HG03520 (cell line): ENCODE data around the gene C15orf61.

Source experiments
- ATAC-seq: cut with Tn5 transposase; IDR thresholded peaks from one replicate; pipeline ENCODE4 v1.9.1; 2021; ENCODE audit warnings: mild to moderate bottlenecking, moderate library complexity; ENCODE audit not compliant: unreplicated experiment

The C15orf61 gene

DNA sequence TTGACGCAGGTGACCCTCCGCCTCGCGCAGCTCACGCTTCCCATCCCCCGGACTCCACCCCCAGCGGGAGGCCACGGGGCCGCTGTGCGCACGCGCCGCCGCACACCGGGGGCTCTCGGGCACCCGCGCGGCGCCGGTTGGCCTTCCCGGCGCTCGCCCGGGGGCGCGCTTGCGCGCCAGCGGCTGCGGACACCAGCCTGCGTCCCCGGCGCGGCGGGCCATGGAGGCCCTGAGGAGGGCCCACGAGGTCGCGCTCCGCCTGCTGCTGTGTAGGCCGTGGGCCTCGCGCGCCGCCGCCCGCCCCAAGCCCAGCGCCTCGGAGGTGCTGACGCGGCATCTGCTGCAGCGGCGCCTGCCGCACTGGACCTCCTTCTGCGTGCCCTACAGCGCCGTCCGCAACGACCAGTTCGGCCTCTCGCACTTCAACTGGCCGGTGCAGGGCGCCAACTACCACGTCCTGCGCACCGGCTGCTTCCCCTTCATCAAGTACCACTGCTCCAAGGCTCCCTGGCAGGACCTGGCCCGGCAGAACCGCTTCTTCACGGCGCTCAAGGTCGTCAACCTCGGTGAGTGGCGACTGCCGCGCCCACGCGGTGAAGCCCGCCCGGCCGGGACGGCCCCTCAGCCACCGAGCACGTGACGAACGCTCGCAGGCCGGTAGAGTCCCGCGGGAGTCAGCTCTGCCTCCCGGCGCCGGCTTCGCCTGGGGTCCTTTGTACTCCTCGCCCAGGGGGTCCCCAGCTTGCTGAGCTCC is at the start of gene C15orf61:
Gene C15orf61 (plus strand): TSS at position 103 of the 754 bp plus-strand sequence. CDS start 118 bp downstream, at position 221.
- ATAC-seq, result peak; percentile 64

DNA sequence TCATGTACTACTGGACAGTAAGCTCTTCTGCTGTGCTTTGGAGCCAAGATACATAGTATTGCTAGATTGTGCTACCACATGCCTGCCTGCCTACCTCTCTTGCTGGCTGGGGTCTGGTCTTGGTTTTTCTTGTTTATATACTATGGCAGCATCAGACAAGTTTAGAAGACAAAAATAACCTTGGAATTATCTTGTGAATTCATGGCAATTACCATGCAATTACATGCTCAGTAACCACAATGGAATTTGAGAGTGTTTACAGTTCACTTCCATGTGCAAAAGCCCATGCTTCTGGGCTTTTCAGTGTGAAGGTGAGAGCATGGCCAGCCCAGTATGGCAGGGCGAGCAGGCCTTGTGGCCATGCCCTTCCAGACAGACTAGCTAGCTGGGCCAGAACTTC is 48.0 kb upstream of the C15orf61 start:
- ATAC-seq, result no peak

DNA sequence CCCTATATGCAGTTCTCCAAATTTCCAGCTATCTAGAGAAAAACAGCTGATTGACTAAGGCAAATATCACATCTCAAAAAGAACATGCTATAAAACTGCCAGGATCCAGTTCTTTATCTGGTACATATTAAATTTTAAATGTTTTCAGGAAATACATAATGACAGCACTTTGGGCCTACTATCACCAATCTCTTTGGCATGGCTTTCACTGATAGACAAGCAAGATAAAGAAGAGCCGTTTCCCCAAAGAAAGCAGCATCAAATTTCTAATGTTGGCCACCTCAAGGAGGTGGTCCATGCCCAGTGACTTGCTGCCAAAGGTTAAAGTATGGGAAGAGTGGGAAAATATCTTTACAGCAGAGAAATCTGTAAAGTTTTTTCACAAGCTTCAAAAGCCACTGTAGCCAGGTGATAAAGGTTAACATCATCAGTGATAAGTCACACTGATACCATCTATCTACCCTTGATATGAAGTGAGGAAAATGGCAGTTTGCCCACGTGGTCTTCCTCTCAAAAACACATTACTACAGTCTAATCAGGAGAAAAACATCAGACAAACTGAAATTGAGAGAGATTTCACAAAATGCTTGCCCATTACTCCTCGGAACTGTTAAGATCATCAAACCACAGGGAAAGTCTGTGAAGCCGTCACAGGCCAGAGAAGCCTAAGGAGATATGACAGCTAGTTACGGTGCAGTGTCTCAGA is 46.4 kb upstream of the C15orf61 start:
- no peak for ATAC-seq

DNA sequence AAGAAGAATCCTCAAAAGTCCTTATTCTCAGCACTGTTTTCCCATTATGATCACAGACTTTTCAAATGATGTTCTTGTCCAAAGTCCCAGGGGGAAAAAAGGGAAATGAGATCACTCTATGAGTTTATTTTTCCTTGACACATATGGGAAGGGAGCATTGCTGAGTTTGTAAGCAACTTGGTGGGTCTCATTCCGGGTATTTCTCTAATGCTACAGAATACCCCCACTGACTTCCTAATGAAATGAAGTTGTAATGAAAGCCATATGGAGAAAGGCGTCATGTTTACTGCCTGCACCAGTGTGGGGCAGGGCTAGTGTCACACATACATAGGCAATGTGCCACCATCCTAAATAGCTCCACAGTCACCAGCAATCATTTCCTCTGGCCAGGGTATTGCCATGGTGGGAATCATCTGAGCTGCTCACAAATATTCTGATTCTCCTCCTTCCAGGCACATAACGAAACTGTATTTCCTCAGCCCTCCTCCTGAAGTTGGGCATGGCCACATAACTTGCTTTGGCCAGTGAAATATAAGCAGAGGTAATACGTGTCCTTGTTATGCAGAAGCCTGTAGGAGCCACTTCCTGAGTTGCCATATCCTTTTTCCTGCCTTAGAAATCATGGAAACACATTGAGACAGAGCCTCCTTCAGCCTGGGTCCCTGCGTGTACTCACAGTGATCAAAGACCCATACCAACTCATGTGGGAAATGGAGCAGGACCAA is 41.0 kb upstream of the C15orf61 start:
- no peak for ATAC-seq

DNA sequence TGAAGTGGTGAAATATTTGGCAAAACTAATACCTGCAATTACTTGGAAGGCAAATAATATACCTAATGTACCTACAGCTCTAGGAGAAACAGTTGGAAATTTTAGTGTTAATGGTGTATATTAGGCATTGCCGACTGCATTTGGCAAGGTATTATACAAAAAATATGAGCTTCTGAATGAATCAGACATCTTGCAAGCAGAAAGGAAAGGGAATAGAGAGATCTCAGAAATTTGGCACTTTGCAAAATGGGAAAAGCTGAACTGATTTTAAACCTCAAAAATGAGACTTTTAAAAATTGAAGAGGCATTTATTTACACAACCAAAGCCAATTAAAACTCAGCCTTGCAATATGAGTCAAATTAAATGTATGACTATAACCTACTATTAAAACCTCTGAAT is 40.2 kb upstream of the C15orf61 start:
- no peak for ATAC-seq

DNA sequence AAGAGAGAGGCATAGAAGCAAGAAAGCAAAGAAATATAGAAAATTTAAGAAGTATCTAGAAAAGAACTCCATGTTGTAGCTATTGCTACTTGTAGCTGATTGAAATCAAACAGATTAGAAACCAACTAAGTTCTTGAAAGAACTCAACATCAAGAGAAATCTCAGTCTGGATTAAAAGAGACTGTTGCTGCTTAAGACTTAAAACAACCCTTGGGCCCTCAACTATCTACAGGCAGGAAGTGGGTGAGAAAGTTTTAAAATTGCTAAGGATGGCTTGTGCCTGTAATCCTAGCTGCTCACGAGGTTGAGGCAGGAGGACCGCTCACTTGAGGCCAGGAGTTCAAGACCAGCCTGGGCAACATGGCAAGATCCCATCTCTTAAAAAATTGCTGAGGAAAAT is 39.3 kb upstream of the C15orf61 start:
- ATAC-seq, result no peak

DNA sequence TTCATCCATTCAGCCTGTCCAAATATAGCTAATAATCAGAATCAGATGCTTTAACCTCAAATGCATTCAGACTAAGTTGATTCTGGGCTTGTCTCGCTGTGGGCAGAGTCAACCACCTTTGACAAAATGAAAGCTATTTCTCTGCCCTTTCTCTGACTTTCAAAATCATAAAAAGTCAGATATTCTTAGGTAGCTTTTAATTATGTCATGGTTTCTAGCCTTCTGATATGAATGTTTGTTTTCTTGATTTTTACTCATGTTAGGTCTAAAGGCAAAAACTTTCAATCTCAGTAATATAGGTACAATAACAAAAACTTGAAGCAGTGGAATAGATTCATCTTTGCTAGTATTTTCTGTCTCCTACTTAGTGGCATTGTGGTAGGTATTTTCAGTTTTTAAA is 25.3 kb upstream of the C15orf61 start:
- ATAC-seq, result no peak

DNA sequence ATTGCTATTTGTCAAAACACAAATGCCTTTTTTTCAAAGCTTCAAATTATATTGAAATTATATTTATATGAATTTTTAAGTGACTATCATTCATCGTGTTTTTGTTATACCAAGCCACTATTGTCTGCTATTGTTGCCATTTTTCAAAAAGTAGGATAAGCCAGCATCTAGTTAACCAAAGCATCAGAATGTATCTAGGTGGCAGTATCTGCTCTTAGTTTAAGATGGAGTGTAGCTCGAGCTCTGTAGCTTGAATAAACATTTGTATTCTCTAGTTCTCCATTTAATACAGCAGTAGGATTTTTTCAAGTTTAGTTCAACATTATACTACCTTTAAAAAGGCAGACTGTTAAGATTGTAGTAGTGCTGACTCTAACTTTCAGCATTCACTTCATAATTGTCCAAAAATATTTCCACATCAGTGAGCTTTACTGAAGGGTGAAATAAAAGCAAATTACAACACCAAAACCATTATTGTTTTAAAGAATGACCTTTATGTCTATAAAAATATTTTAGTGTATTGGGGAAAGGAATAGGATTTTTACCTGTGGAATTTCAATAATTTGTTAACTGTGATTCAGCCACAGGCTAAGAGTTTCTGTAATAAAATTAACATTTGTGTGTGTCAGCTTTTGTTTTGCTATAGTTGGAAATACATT is 19.6 kb upstream of the C15orf61 start:
- no peak for ATAC-seq

DNA sequence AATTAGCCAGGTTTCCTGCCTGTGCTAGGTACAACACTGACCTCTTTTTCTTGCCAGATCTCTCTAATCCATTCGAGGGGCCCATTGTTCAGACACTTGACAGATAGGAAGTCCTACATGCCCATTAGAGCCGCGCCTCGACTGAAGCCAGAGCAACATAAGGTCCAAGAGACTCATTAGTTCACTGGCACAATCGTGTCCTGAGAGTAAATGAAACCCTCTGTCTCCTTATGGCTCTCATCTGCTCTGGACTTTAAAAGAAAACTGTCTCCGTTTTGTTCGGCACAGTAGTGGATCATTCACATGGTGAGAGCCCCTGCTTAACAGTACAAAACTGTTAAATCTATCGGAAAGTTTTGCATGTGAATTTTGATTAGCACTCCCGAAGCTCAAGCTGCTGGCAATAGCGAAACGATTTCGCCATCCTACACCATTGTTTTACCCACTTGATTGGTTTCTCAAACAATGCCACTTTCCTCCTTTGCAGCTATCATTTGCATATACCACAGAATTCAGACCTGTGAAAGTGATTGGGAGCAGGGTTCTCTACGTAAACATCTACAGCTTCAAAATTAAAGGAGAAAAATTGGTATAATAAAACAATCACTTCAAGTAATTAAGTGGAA is 19.0 kb upstream of the C15orf61 start:
- ATAC-seq, result no peak

DNA sequence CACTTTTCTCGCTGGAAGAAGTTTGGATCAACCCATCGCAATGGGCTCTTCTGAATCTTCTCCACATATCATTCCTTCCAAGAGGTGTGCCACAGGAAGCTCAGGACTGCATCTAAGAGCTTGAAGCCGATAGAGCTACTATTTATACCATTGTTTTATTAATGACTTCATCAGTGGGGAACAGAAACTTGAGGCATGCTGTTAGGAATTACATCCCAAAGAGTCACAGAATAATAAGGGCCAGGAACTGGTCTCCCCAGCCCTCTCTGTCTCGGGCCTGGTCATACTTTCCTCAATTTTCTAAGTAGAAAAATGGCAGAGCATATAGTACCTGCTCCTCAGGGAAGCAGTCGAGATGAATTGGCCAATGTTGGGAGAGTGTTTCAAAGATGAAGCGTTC is 16.9 kb upstream of the C15orf61 start:
- no peak for ATAC-seq

DNA sequence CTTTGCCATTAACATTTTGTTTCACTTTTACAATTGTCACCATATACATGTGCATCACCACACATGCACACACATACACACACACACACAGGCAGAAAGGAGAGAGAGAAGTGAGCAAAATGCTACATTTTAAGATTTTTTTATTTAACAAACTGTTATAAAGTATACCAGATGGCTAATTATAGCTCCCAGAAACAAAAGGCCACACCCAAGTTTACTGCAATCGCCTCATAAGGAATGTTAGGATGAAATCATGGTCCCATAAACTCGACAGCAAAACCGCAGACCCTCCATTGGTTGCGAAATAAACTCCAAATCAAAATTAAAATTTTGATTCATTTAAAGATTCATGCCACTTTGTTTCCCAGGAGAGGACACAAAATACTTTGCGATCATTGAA is 16.1 kb upstream of the C15orf61 start:
- no peak for ATAC-seq

DNA sequence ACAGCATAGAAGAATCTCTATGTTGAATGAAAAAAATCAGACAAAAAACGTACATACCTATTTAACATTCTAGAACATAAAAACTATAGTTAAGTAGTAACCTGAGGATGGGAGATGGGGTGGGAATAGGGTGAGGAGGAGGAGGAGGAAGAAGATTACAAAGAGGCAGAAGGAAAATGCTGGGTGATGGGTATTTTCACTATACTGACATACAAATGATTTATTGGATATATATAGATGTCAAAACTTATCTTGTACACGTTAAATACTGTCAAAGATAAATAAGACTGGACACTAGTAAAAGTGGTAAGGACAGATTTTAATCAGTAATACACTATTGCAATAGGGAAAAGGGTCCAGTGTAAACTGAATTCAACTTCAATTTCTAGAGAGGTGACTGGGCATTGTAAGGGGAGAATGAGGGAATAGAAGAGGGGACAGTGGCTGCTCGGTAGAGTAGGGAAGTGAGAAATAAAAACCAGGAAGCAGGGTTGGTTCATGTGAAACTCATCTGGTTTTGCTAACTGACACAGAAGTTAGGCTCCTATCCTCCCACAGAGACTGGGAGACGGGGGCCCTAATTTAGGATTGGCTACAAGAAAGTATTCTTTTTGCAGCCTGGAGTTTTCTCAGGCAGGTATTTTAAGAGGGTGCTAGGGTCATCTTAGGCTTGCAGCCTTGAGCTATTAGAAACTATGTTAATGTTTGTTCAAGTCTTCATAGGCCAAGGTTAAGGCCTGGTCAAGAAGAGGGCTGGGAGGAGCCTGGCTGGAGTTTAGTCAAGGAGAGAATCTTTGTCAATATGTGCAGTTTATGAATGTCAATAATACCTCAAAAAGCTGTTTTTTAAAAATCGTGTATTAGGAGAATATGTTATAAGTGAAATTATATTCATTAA is 15.0 kb upstream of the C15orf61 start:
- ATAC-seq, result no peak

DNA sequence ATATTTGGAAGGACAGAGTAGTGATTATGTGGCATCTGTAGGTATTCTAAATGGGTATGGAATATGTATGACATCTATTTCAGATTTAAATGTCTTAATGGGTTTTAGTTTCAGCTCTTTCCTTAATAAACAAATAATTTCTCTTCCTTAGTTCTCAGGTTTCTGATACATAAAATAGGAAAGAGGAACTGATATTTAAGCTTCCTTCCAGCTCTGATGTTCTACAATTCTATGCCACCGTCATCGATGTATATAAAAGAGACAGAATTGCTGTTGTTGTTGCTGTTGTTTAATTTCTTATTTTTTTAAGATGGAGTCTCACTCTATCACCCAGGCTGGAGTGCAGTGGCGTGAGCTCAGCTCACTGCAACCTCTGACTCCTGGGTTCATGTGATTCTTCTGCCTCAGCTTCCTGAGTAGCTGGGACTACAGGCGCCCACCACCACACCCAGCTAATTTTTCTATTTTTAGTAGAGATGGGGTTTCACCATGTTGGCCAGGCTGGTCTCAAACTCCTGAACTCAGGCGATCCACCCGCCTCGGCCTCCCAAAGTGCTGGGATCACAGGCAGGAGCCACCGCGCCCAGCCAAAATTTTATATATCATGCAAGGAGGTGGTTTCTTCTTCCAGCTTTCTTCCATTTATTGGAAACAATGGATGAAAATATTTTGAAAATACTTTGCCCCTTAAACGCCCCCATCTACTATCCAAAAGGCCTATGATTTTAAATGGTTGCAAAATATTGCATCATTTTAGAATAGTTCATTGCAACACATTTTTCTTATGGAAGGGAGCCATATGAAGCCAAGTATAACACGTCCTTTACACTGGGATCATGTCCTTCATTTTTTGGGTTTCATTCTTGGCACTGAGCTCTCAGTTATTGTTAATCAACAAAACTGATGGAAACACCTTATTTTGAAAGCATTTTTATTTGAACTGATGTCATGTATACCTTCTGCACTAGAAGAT is 13.9 kb upstream of the C15orf61 start:
- ATAC-seq, result no peak

DNA sequence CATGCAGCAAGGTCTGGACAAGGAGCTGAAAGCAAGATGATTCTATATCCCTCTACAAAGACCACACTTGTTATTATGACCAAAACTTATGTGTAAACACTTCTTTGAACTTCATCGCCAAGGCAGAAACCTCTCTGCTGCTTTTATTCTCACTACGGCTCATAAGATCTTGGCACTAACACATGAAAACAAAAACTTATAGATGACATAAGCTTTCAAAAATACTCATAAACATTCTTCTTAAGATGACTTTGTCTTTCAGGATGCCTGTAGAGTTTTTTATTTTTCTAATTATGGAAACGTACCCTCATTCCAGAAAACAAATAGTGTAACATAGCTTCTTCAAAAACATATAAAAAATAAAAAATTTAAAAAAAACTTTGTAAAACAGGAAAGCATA is 12.5 kb upstream of the C15orf61 start:
- ATAC-seq, result no peak

DNA sequence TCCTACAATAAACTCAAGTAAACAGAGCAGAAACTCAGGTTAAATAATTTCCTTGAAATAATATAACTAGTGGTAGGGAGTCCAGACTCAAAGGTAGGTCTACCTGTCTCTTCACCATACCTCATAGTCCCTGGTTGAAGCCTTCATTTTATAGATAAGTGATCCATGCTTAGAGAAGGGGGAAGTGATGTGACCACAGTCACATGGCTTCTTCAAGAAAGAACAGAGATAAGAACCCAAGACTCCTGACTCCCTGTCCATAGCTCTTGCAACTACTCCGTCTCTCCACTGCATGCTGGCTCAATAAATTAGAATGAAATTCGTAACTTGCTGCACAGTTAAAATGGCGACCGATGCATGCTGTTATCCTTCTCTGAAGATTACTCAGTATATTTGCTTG is 11.0 kb upstream of the C15orf61 start:
- no peak for ATAC-seq

DNA sequence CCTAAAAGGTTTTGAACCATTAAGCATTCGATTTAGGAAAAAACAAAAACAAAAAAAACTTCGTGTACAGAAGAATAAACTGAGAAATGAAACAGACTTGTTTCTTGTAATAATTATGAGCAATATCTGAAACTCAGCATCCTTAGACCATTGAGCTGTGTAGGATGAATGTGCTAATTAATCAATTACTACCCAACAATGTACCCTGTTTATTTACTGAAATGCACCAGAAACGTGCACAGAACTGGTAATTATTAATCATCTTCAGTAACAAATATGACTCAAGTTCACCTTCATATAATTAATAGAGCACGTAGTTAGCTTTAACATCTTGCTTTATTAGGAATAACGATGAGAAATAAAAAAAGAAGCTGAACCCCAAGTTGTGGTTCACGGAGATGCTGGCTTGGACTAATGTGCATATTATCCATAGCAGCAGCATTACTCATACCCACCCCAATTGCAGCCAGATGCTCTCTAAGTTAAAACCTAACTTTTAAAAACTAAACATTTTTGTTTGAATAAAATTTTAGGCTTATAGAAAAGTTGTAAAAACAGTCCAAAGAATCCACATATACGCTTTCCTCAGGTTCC is 10.2 kb upstream of the C15orf61 start:
- ATAC-seq, result no peak

DNA sequence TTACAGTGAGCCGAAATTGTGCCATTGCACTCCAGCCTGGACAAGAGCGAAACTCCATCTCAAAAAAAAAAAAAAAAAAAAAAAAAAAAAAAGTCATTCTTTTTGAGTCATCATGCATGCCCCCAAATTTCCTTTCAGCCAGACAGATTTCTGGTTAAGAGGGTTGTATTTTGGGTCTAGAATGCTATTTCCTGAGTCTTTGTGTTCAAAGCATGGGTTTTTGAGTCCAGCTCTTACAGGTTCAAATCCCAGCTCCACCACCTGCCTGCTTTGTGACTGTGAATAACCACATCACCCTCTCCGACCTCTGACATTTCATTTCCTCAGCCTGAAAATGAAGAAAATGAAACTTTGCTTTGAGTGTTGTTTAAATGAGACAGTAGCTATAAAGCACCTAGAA is 9.3 kb upstream of the C15orf61 start:
- no peak for ATAC-seq

DNA sequence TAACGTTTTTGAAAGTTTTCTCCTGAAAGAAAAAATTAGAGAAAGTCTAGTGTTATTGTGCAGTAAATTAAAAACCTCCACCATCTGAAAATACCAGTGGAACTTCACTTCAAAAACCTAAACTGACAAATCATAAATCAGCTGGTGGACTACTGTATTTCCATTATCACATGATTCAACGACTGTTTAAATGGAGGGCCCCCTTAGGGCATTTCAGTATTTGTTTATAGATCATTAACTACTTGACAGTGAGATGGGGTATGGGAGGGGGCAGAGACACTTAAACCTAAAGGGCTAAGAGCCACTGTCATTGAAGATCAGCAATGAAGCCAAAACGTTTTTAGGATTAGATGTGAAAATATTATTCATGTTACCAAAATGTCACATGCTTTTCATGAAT is 8.8 kb upstream of the C15orf61 start:
- no peak for ATAC-seq
